OCI-LY1 (cell line): Measurements from ENCODE around the gene SHKBP1.
A peak's percentile ranks its signal among the peaks of the same experiment; 100 is the strongest.

Source experiments
- H2AFZ ChIP-seq: fragments of 200-600 bp; sonication (generic), shearing (Covaris generic); 2 replicates; pipeline ENCODE4 v1.6.0; 2014; ENCODE audit warnings: antibody characterized with exemption, mild to moderate bottlenecking, low read length
- H3F3A ChIP-seq: fragments of 200-600 bp; sonication (generic), shearing (Covaris generic); 2 replicates; pipeline ENCODE4 v1.6.0; 2014; ENCODE audit warnings: mild to moderate bottlenecking, antibody characterized with exemption, low read length, moderate library complexity; ENCODE audit not compliant: insufficient read depth
- H3K27ac ChIP-seq: fragments of 200-600 bp; sonication (generic); 2 replicates; pipeline ENCODE4 v1.5.1; 2014; ENCODE audit warnings: low read length, mixed run types, mild to moderate bottlenecking, low read depth; ENCODE audit not compliant: poor library complexity, severe bottlenecking
- H3K27me3 ChIP-seq: fragments of 200-600 bp; sonication (generic); 2 replicates; pipeline ENCODE4 v1.6.0; 2014; ENCODE audit warnings: antibody characterized with exemption, mild to moderate bottlenecking, low read length, moderate library complexity; ENCODE audit not compliant: insufficient read depth
- H3K36me3 ChIP-seq: fragments of 200-600 bp; sonication (generic); 2 replicates; pipeline ENCODE4 v1.6.1; 2014; ENCODE audit warnings: mild to moderate bottlenecking, antibody characterized with exemption, low read length, moderate library complexity, mixed read lengths; ENCODE audit not compliant: insufficient read depth
- H3K4me1 ChIP-seq: fragments of 200-600 bp; sonication (generic); 2 replicates; pipeline ENCODE4 v1.5.1; 2014; ENCODE audit warnings: mild to moderate bottlenecking, low read length, moderate library complexity; ENCODE audit not compliant: insufficient read depth, severe bottlenecking
- H3K4me2 ChIP-seq: fragments of 200-600 bp; sonication (generic), shearing (Covaris generic); 2 replicates; pipeline ENCODE4 v1.6.1; 2014; ENCODE audit warnings: low read length
- H3K4me3 ChIP-seq: fragments of 200-600 bp; sonication (generic); 2 replicates; pipeline ENCODE4 v1.5.1; 2014; ENCODE audit warnings: low read length, low read depth, mild to moderate bottlenecking, mixed read lengths; ENCODE audit not compliant: poor library complexity, severe bottlenecking
- H3K79me2 ChIP-seq: fragments of 200-600 bp; shearing (Covaris generic); 2 replicates; pipeline ENCODE4 v1.6.1; 2016; ENCODE audit warnings: mixed run types, low read length, mixed read lengths; ENCODE audit not compliant: insufficient read depth
- H3K9ac ChIP-seq: fragments of 200-600 bp; sonication (generic), shearing (Covaris generic); 2 replicates; pipeline ENCODE4 v1.6.1; 2014; ENCODE audit warnings: mild to moderate bottlenecking, low read length, mixed read lengths
- H3K9me2 ChIP-seq: fragments of 200-600 bp; sonication (generic), shearing (Covaris generic); 2 replicates; pipeline ENCODE4 v1.6.1; 2014; ENCODE audit warnings: low read depth, mild to moderate bottlenecking, low read length, mixed read lengths
- H3K9me3 ChIP-seq: fragments of 200-600 bp; shearing (Covaris generic); 2 replicates; pipeline ENCODE4 v1.6.1; 2014; ENCODE audit warnings: low read length, mixed read lengths
- H4K20me1 ChIP-seq: fragments of 200-600 bp; sonication (generic), shearing (Covaris generic); 2 replicates; pipeline ENCODE4 v1.6.0; 2016; ENCODE audit warnings: mild to moderate bottlenecking, low read length; ENCODE audit not compliant: insufficient read depth
- CTCF ChIP-seq: fragments of 200-600 bp; sonication (generic), shearing (Covaris generic); IDR thresholded peaks from 2 replicates; pipeline ENCODE4 v1.5.1; 2017; ENCODE audit warnings: mild to moderate bottlenecking, antibody characterized with exemption, low read length, moderate library complexity, mixed read lengths
- EZH2 ChIP-seq: fragments of 200-600 bp; sonication (generic), shearing (Covaris generic); IDR thresholded peaks from 2 replicates; pipeline ENCODE4 v1.8.0; 2017; ENCODE audit warnings: borderline replicate concordance, mixed run types, mild to moderate bottlenecking, antibody characterized with exemption, low read length, moderate library complexity, mixed read lengths

SHKBP1 gene

GRCh38 chr19:40576585-40577451, at the start of gene SHKBP1:
Gene SHKBP1, plus strand, starts transcription at chr19:40576873. Its CDS starts 27 bp downstream, at chr19:40576900.
- Histone ChIP-seq H3F3A (no peaks in the 10 kb centered on the region), H3K4me2 (peak within 1 kb of the TSS; percentile 94), H3K27me3 (no peaks in the 10 kb centered on the region), H4K20me1 (no peaks in the 10 kb centered on the region), H3K27ac (peak within 1 kb of the TSS; percentile 32), H2AFZ (peak within 1 kb of the TSS; percentile 23; the same call in 1 of the 2 replicates), H3K4me1 (peaks cover 21% of the 10 kb centered on the region), H3K36me3 (peaks cover 29% of the 10 kb centered on the region), H3K9ac (peak within 1 kb of the TSS; percentile 65), H3K9me2 (no peaks in the 10 kb centered on the region), H3K9me3 (no peaks in the 10 kb centered on the region), H3K79me2 (no peaks in the 10 kb centered on the region), H3K4me3 (peak within 1 kb of the TSS; percentile 93)
- TF ChIP-seq EZH2 (no peak), CTCF (no peak)

- TF ChIP-seq EZH2 (no peak), CTCF (no peak)
- Histone ChIP-seq H3K27me3 (no peaks in the 10 kb centered on the region; the same call in 1 of the 2 replicates), H3K9ac (no peak overlapping the region), H3K36me3 (no peaks in the 10 kb centered on the region), H3F3A (no peaks in the 10 kb centered on the region), H3K4me3 (no peak overlapping the region), H3K79me2 (no peaks in the 10 kb centered on the region), H4K20me1 (no peaks in the 10 kb centered on the region), H3K4me2 (no peak overlapping the region), H3K27ac (no peak overlapping the region), H3K9me3 (no peaks in the 10 kb centered on the region), H2AFZ (no peak overlapping the region), H3K4me1 (peaks cover 10% of the 10 kb centered on the region), H3K9me2 (no peaks in the 10 kb centered on the region)
Observed at GRCh38 chr19:40528078-40528477, 48.6 kb upstream of the SHKBP1 start.

GRCh38 chr19:40528533-40529092, 48.1 kb upstream of the SHKBP1 start:
- Histone ChIP-seq H3K4me3 (no peak overlapping the region), H3K9me2 (no peaks in the 10 kb centered on the region), H3K27me3 (no peaks in the 10 kb centered on the region; the same call in 1 of the 2 replicates), H3K4me1 (peaks cover 10% of the 10 kb centered on the region), H4K20me1 (no peaks in the 10 kb centered on the region), H3K27ac (no peak overlapping the region), H3K9ac (no peak overlapping the region), H3K4me2 (no peak overlapping the region), H2AFZ (no peak overlapping the region), H3K36me3 (no peaks in the 10 kb centered on the region), H3K9me3 (no peaks in the 10 kb centered on the region), H3F3A (no peaks in the 10 kb centered on the region), H3K79me2 (no peaks in the 10 kb centered on the region)
- TF ChIP-seq EZH2 (no peak), CTCF (no peak)
